NCI-H345 (cell line): ENCODE data around the gene SYNPO2.
"Not testable (repeated sequence)": the region's sequence is repeated elsewhere in the genome, so short reads cannot be mapped to it uniquely, and the experiment has no call there.

ENCODE experiments used
- DNase-seq: peaks from one replicate; lab custom pipeline; 2025; lab: John Stamatoyannopoulos, UW

Gene SYNPO2

GRCh38 chr4:118888666-118889311 is at the start of gene SYNPO2:
Gene SYNPO2 (plus strand): TSS chr4:118888854. CDS start chr4:118889037, 183 bp downstream.
- no peak for DNase-seq

- no peak for DNase-seq
Observed at GRCh38 chr4:118839221-118839927, 49.3 kb upstream of the SYNPO2 start.

GRCh38 chr4:118842055-118842454 is 46.6 kb upstream of the SYNPO2 start:
- DNase-seq, result no peak

GRCh38 chr4:118843237-118843636 is 45.4 kb upstream of the SYNPO2 start:
- DNase-seq, result no peak

- peak; percentile 18 for DNase-seq
Observed at GRCh38 chr4:118845552-118846050, 43.1 kb upstream of the SYNPO2 start.

GRCh38 chr4:118846979-118847378 is 41.7 kb upstream of the SYNPO2 start:
- DNase-seq, result no peak

GRCh38 chr4:118848242-118848641 is 40.4 kb upstream of the SYNPO2 start:
- DNase-seq, result no peak

GRCh38 chr4:118848901-118849300 is 39.8 kb upstream of the SYNPO2 start:
- DNase-seq, result no peak

GRCh38 chr4:118849867-118850487 is 38.7 kb upstream of the SYNPO2 start:
- DNase-seq, result no peak

- no peak for DNase-seq
Observed at GRCh38 chr4:118850488-118851173, 38.0 kb upstream of the SYNPO2 start.

- no peak for DNase-seq
Observed at GRCh38 chr4:118857760-118858159, 30.9 kb upstream of the SYNPO2 start.

- DNase-seq, result no peak
Observed at GRCh38 chr4:118858779-118859178, 29.9 kb upstream of the SYNPO2 start.

GRCh38 chr4:118865091-118865708 is 23.5 kb upstream of the SYNPO2 start:
- DNase-seq, result peak; percentile 54

GRCh38 chr4:118866442-118866841 is 22.2 kb upstream of the SYNPO2 start:
- DNase-seq, result no peak

- DNase-seq, result no peak
Observed at GRCh38 chr4:118867311-118868067, 21.2 kb upstream of the SYNPO2 start.

GRCh38 chr4:118869808-118870342 is 18.8 kb upstream of the SYNPO2 start:
- no peak for DNase-seq

- DNase-seq, result no peak
Observed at GRCh38 chr4:118872181-118872580, 16.5 kb upstream of the SYNPO2 start.

GRCh38 chr4:118877797-118878196 is 10.9 kb upstream of the SYNPO2 start:
- DNase-seq, result no peak

- not testable (repeated sequence) for DNase-seq
Observed at GRCh38 chr4:118878507-118878906, 10.1 kb upstream of the SYNPO2 start.

- DNase-seq, result no peak
Observed at GRCh38 chr4:118879409-118879808, 9.2 kb upstream of the SYNPO2 start.
